ENCODE measurements around the gene TMEM156. TPM values are rescaled to one million over a fixed set of nuclear protein-coding genes. Genes with fewer than 3 reads are reported as not detected.

Gene TMEM156
- total and polyA plus RNA-seq, 2 experiments from 2014 or later, result not detected

GRCh38 chr4:39029752-39030694 lies 2.2 kb downstream of the TMEM156 start (continued):
- TF ChIP-seq, protein P1, sequence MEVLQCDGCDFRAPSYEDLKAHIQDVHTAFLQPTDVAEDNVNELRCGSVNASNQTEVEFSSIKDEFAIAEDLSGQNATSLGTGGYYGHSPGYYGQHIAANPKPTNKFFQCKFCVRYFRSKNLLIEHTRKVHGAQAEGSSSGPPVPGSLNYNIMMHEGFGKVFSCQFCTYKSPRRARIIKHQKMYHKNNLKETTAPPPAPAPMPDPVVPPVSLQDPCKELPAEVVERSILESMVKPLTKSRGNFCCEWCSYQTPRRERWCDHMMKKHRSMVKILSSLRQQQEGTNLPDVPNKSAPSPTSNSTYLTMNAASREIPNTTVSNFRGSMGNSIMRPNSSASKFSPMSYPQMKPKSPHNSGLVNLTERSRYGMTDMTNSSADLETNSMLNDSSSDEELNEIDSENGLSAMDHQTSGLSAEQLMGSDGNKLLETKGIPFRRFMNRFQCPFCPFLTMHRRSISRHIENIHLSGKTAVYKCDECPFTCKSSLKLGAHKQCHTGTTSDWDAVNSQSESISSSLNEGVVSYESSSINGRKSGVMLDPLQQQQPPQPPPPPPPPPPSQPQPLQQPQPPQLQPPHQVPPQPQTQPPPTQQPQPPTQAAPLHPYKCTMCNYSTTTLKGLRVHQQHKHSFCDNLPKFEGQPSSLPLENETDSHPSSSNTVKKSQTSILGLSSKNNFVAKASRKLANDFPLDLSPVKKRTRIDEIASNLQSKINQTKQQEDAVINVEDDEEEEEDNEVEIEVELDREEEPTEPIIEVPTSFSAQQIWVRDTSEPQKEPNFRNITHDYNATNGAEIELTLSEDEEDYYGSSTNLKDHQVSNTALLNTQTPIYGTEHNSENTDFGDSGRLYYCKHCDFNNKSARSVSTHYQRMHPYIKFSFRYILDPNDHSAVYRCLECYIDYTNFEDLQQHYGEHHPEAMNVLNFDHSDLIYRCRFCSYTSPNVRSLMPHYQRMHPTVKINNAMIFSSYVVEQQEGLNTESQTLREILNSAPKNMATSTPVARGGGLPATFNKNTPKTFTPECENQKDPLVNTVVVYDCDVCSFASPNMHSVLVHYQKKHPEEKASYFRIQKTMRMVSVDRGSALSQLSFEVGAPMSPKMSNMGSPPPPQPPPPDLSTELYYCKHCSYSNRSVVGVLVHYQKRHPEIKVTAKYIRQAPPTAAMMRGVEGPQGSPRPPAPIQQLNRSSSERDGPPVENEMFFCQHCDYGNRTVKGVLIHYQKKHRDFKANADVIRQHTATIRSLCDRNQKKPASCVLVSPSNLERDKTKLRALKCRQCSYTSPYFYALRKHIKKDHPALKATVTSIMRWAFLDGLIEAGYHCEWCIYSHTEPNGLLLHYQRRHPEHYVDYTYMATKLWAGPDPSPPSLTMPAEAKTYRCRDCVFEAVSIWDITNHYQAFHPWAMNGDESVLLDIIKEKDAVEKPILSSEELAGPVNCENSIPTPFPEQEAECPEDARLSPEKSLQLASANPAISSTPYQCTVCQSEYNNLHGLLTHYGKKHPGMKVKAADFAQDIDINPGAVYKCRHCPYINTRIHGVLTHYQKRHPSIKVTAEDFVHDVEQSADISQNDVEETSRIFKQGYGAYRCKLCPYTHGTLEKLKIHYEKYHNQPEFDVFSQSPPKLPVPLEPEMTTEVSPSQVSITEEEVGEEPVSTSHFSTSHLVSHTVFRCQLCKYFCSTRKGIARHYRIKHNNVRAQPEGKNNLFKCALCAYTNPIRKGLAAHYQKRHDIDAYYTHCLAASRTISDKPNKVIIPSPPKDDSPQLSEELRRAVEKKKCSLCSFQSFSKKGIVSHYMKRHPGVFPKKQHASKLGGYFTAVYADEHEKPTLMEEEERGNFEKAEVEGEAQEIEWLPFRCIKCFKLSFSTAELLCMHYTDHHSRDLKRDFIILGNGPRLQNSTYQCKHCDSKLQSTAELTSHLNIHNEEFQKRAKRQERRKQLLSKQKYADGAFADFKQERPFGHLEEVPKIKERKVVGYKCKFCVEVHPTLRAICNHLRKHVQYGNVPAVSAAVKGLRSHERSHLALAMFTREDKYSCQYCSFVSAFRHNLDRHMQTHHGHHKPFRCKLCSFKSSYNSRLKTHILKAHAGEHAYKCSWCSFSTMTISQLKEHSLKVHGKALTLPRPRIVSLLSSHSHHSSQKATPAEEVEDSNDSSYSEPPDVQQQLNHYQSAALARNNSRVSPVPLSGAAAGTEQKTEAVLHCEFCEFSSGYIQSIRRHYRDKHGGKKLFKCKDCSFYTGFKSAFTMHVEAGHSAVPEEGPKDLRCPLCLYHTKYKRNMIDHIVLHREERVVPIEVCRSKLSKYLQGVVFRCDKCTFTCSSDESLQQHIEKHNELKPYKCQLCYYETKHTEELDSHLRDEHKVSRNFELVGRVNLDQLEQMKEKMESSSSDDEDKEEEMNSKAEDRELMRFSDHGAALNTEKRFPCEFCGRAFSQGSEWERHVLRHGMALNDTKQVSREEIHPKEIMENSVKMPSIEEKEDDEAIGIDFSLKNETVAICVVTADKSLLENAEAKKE (CRISPR knock-in tag; IDR thresholded peaks at IDR 0.05), result no peak
- TF ChIP-seq REST (IDR thresholded peaks at IDR 0.05; ENCODE audit: unreplicated experiment) (no peak), ZNF331 (CRISPR knock-in tag; IDR thresholded peaks at IDR 0.05; ENCODE audit: low read depth) (no peak), NANOG (IDR thresholded peaks at IDR 0.05; ENCODE audit: borderline replicate concordance) (no peak)
